Fibroblast of villous mesenchyme (primary cell): ENCODE data around the gene PHF13. TPM values are rescaled to one million over a fixed set of nuclear protein-coding genes. Genes with fewer than 3 reads are reported as not detected.

Source experiments
- DNase-seq: peaks from one replicate; pipeline ENCODE4 v3.0.0-alpha.2; 2010; ENCODE audit warnings: low read depth
- H3K4me3 ChIP-seq: 2 replicates; pipeline ENCODE4 v1.5.1; 2011; ENCODE audit warnings: low read depth, mild to moderate bottlenecking, low read length
- CTCF ChIP-seq: IDR thresholded peaks from 2 replicates; pipeline ENCODE4 v1.5.1; 2012; ENCODE audit warnings: low read depth, mild to moderate bottlenecking, low read length; ENCODE audit not compliant: insufficient read depth
- total RNA-seq: library from RNA; depleted of rRNA; stranded (reverse); fragments of >200 nt; gene quantifications from 2 replicates; pipeline ENCODE4 v1.2.3, GENCODE V29; 2012

Gene PHF13
- total RNA-seq, 1 donor = 16.8 TPM

GRCh38 chr1:6667139-6667538, 53.6 kb downstream of the PHF13 start:
- no peak overlapping the region for H3K4me3 ChIP-seq
- TF ChIP-seq CTCF = no peak
- DNase-seq = no peak

- no peak for DNase-seq
- no peak for TF ChIP-seq CTCF
- no peak overlapping the region for H3K4me3 ChIP-seq
These were observed 55.0 kb downstream of the PHF13 start for GRCh38 chr1:6668503-6668902.

- peak; percentile 95 for DNase-seq
- no peak for TF ChIP-seq CTCF
- no peak overlapping the region for H3K4me3 ChIP-seq
These were observed 59.0 kb downstream of the PHF13 start for GRCh38 chr1:6672558-6672957.

Other genes starting within 250 kb of the PHF13 start
- 16.1 and 17.3 TPM in 2 replicates for gene ACOT7, start 220.0 kb upstream of the PHF13 start, total RNA-seq
- gene HES2, start 193.8 kb upstream of the PHF13 start, total RNA-seq = 0.43 TPM in 1 of 2 replicates, not detected in the other
- gene ESPN, start 189.0 kb upstream of the PHF13 start, total RNA-seq = not detected in 2 replicates
- gene TNFRSF25, start 147.6 kb upstream of the PHF13 start, total RNA-seq = 2.9 and 3.9 TPM in 2 replicates
- 7.4 and 11.2 TPM in 2 replicates for gene PLEKHG5, start 122.1 kb upstream of the PHF13 start, total RNA-seq
- gene NOL9, start 59.2 kb upstream of the PHF13 start, total RNA-seq = 30.9 and 39.3 TPM in 2 replicates
- gene TAS1R1, start 58.4 kb upstream of the PHF13 start, total RNA-seq = under 0.01 TPM in 1 of 2 replicates, not detected in the other
- 10.0 and 10.8 TPM in 2 replicates for gene ZBTB48, start 33.7 kb upstream of the PHF13 start, total RNA-seq
- gene KLHL21, start 10.9 kb upstream of the PHF13 start, total RNA-seq = 49.0 and 51.8 TPM in 2 replicates
- 18.7 and 19.4 TPM in 2 replicates for gene THAP3, start 11.1 kb downstream of the PHF13 start, total RNA-seq
- gene DNAJC11, start 88.1 kb downstream of the PHF13 start, total RNA-seq = 30.3 and 38.9 TPM in 2 replicates
- gene CAMTA1, start 171.7 kb downstream of the PHF13 start, total RNA-seq = 47.4 and 56.1 TPM in 2 replicates